GM10266 (cell line): ENCODE data around the gene VIT.
A peak's percentile ranks its signal among the peaks of the same experiment; 100 is the strongest.

Source experiments
- DNase-seq: peaks from one replicate; pipeline ENCODE4 v3.0.0; 2012; ENCODE audit errors: extremely low spot score
- CTCF ChIP-seq: IDR thresholded peaks from 2 replicates; pipeline ENCODE4 v1.5.1; 2012; ENCODE audit warnings: mild to moderate bottlenecking, low read depth; ENCODE audit not compliant: control insufficient read depth, insufficient read depth; ENCODE audit errors: missing control alignments

Gene VIT

GRCh38 chr2:36696533-36696932, at the start of gene VIT:
VIT (plus strand) TSS chr2:36696707; CDS start chr2:36716371, 19,664 bp downstream.
- DNase-seq: no peak
- TF ChIP-seq CTCF: no peak

GRCh38 chr2:36650031-36650829, 46.3 kb upstream of the VIT start:
- DNase-seq: peak; percentile 20
- no peak for TF ChIP-seq CTCF

GRCh38 chr2:36653155-36653554, 43.4 kb upstream of the VIT start:
- no peak for TF ChIP-seq CTCF
- no peak for DNase-seq

- TF ChIP-seq CTCF: no peak
- DNase-seq: no peak
Observed at GRCh38 chr2:36653967-36654694, 42.4 kb upstream of the VIT start.

GRCh38 chr2:36655453-36655852, 41.1 kb upstream of the VIT start:
- no peak for TF ChIP-seq CTCF
- DNase-seq: no peak

GRCh38 chr2:36657703-36658102, 38.8 kb upstream of the VIT start:
- no peak for TF ChIP-seq CTCF
- DNase-seq: no peak

GRCh38 chr2:36658277-36658748, 38.2 kb upstream of the VIT start:
- no peak for TF ChIP-seq CTCF
- DNase-seq: no peak
